ENCODE data around the gene TSKS.

TSKS gene

GRCh38 chr19:49772850-49773432 is 9.8 kb upstream of the TSKS start (continued):
- TF ChIP-seq TSHZ1 (tag by site-specific recombination; IDR thresholded peaks at IDR 0.05; ENCODE audit: borderline replicate concordance) (no peak), ZIC2 (tag by site-specific recombination; IDR thresholded peaks at IDR 0.05) (no peak), IKZF3 (tag by site-specific recombination; IDR thresholded peaks at IDR 0.05) (no peak), ZNF776 (tag by site-specific recombination; IDR thresholded peaks at IDR 0.05; ENCODE audit: borderline replicate concordance) (no peak)

- Histone ChIP-seq H3K36me3 (ENCODE audit: control insufficient read depth in 2 of 2, insufficient read depth in 1 of 2, low read length in 2 of 2) (peaks cover 5 to 11% of the 10 kb centered on the region in 2 experiments; a peak in 2 of 3 replicates), H3K4me3 (ENCODE audit: low read depth, low read length) (no peak overlapping the region), H3K27ac (ENCODE audit: extremely low read depth, low read depth, low read length) (0 out of 2 replicates have a peak overlapping the region, but pooled peaks have one; percentile 24), H3K9me3 (ENCODE audit: control insufficient read depth, insufficient read depth, low read depth, low read length) (no peaks in the 10 kb centered on the region), H3K4me1 (ENCODE audit: control insufficient read depth, insufficient read depth, low read length) (peaks cover 12% of the 10 kb centered on the region)
- TF ChIP-seq RBAK (tag by site-specific recombination; IDR thresholded peaks at IDR 0.05), result no peak
- POLR2A ChIA-PET, result interaction anchor here (1.0 kb wide), 1 partner anchor 42 kb away, joined by 6 read pairs; the partner anchor contains the start of gene FUZ
- CTCF ChIA-PET, result interaction anchor here (1.1 to 1.5 kb wide), 2 partner anchors 9 to 91 kb away, joined by 3 to 5 read pairs; no protein-coding TSS in a partner anchor
Measured at GRCh38 chr19:49771674-49772139, 8.6 kb upstream of the TSKS start.

GRCh38 chr19:49770529-49770928 is 7.4 kb upstream of the TSKS start:
- H3K27ac ChIP-seq (ENCODE audit: extremely low read depth, low read depth, low read length), result no peak overlapping the region
- ChIA-PET POLR2A (interaction anchor here (0.6 kb wide), 1 partner anchor 33 kb away, joined by 7 read pairs; no protein-coding TSS in a partner anchor), CTCF (interaction anchor here (0.6 to 1.2 kb wide), 3 partner anchors 34 to 1669 kb away, joined by 3 read pairs; no protein-coding TSS in a partner anchor)
- peaks cover 4 to 7% of the 10 kb centered on the region in 2 experiments; a peak in 2 of 3 replicates for H3K36me3 ChIP-seq (ENCODE audit: control insufficient read depth in 2 of 2, insufficient read depth in 1 of 2, low read length in 2 of 2)
- H3K4me1 ChIP-seq (ENCODE audit: control insufficient read depth, insufficient read depth, low read length), result peaks cover 18% of the 10 kb centered on the region
- no peak overlapping the region for H3K4me3 ChIP-seq (ENCODE audit: low read depth, low read length)
- no peaks in the 10 kb centered on the region for H3K9me3 ChIP-seq (ENCODE audit: control insufficient read depth, insufficient read depth, low read depth, low read length)
- no peak for TF ChIP-seq RBAK (tag by site-specific recombination; IDR thresholded peaks at IDR 0.05)
- no peak for TF ChIP-seq ZNF391 (tag by site-specific recombination; IDR thresholded peaks at IDR 0.05; ENCODE audit: borderline replicate concordance, low read depth)
- no peak for TF ChIP-seq ZNF76 (tag by site-specific recombination; IDR thresholded peaks at IDR 0.05; ENCODE audit: borderline replicate concordance, low read depth)
- TF ChIP-seq ZNF610 (tag by site-specific recombination; IDR thresholded peaks at IDR 0.05; ENCODE audit: borderline replicate concordance), result no peak
- TF ChIP-seq ZNF239 (tag by site-specific recombination; IDR thresholded peaks at IDR 0.05), result no peak
- no peak for TF ChIP-seq ZNF639 (tag by site-specific recombination; IDR thresholded peaks at IDR 0.05)
- TF ChIP-seq HOXA7 (CRISPR knock-in tag; IDR thresholded peaks at IDR 0.05; ENCODE audit: borderline replicate concordance), result no peak
- no peak for TF ChIP-seq KLF10 (tag by site-specific recombination; IDR thresholded peaks at IDR 0.05)
- no peak for TF ChIP-seq ZNF629 (tag by site-specific recombination; IDR thresholded peaks at IDR 0.05)
- TF ChIP-seq ZNF302 (tag by site-specific recombination; IDR thresholded peaks at IDR 0.05; ENCODE audit: low read depth), result no peak
- TF ChIP-seq ZBTB20 (tag by site-specific recombination; IDR thresholded peaks at IDR 0.05), result no peak
- TF ChIP-seq HOXC10 (CRISPR knock-in tag; IDR thresholded peaks at IDR 0.05), result no peak
- no peak for TF ChIP-seq ZNF362 (tag by site-specific recombination; IDR thresholded peaks at IDR 0.05)
- no peak for TF ChIP-seq ZNF624 (tag by site-specific recombination; IDR thresholded peaks at IDR 0.05)
- TF ChIP-seq EGR2 (tag by site-specific recombination; IDR thresholded peaks at IDR 0.05; ENCODE audit: low read depth), result no peak
- TF ChIP-seq INSM2 (tag by site-specific recombination; IDR thresholded peaks at IDR 0.05), result no peak
- no peak for TF ChIP-seq ZNF280C (tag by site-specific recombination; IDR thresholded peaks at IDR 0.05)
